Measurements from ENCODE around the gene TMPRSS11D. TPM values are rescaled to one million over a fixed set of nuclear protein-coding genes. Genes with fewer than 3 reads are reported as not detected.

TMPRSS11D gene
- polyA plus RNA-seq, 1 donor from 2014 or later, result not detected

DNA sequence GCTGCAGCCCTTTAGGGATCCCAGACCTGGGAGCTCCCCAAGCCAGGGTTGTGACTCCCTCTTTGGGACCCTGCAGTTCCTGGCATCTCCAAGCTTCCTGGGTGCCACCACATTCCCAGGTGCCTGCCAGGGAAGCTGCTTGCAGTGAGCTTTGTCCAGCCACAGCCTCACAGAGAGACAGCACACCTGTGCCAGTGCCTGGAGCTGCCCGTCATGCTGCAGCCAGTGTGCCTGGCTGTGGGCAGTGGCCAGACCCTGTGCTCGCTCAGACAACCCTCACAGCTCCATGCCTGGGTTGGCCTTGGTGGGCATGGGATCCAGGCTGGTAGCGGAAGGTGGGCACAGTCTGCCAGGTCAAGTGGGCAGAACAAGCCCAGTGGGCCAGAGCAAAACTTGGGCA lies 43.4 kb upstream of the TMPRSS11D start:
- H3K27me3 ChIP-seq (ENCODE audit: insufficient read depth, low read depth, low read length), result no peaks in the 10 kb centered on the region
- H3K9me3 ChIP-seq (ENCODE audit: low read length), result no peaks in the 10 kb centered on the region
- no peaks in the 10 kb centered on the region for H3K9me2 ChIP-seq (ENCODE audit: insufficient read depth, low read length)
- no peak overlapping the region for H3K4me2 ChIP-seq (ENCODE audit: low read length)
- H3K79me2 ChIP-seq (replicated peaks; ENCODE audit: insufficient read depth, low read length), result no peaks in the 10 kb centered on the region
- H3K36me3 ChIP-seq (ENCODE audit: insufficient read depth, low read length), result no peaks in the 10 kb centered on the region
- H3K9ac ChIP-seq (ENCODE audit: low read length), result no peak overlapping the region
- TF ChIP-seq EZH2 (IDR thresholded peaks at IDR 0.05; ENCODE audit: borderline replicate concordance, insufficient read depth, low read length, poor library complexity, severe bottlenecking) (no peak), RAD21 (conservative IDR thresholded peaks at IDR 0.05) (no peak), SMC3 (conservative IDR thresholded peaks at IDR 0.05; ENCODE audit: poor library complexity) (no peak), TAF1 (IDR thresholded peaks at IDR 0.05; ENCODE audit: low read depth) (no peak), POLR2AphosphoS5 (IDR thresholded peaks at IDR 0.05) (no peak), EP300 (conservative IDR thresholded peaks at IDR 0.05; ENCODE audit: poor library complexity, severe bottlenecking) (no peak), MXI1 (conservative IDR thresholded peaks at IDR 0.05; ENCODE audit: poor library complexity, severe bottlenecking) (no peak)
- TF ChIP-seq, protein P1, sequence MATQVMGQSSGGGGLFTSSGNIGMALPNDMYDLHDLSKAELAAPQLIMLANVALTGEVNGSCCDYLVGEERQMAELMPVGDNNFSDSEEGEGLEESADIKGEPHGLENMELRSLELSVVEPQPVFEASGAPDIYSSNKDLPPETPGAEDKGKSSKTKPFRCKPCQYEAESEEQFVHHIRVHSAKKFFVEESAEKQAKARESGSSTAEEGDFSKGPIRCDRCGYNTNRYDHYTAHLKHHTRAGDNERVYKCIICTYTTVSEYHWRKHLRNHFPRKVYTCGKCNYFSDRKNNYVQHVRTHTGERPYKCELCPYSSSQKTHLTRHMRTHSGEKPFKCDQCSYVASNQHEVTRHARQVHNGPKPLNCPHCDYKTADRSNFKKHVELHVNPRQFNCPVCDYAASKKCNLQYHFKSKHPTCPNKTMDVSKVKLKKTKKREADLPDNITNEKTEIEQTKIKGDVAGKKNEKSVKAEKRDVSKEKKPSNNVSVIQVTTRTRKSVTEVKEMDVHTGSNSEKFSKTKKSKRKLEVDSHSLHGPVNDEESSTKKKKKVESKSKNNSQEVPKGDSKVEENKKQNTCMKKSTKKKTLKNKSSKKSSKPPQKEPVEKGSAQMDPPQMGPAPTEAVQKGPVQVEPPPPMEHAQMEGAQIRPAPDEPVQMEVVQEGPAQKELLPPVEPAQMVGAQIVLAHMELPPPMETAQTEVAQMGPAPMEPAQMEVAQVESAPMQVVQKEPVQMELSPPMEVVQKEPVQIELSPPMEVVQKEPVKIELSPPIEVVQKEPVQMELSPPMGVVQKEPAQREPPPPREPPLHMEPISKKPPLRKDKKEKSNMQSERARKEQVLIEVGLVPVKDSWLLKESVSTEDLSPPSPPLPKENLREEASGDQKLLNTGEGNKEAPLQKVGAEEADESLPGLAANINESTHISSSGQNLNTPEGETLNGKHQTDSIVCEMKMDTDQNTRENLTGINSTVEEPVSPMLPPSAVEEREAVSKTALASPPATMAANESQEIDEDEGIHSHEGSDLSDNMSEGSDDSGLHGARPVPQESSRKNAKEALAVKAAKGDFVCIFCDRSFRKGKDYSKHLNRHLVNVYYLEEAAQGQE (IDR thresholded peaks at IDR 0.05; ENCODE audit: borderline replicate concordance), result no peak
- TF ChIP-seq, protein P2, sequence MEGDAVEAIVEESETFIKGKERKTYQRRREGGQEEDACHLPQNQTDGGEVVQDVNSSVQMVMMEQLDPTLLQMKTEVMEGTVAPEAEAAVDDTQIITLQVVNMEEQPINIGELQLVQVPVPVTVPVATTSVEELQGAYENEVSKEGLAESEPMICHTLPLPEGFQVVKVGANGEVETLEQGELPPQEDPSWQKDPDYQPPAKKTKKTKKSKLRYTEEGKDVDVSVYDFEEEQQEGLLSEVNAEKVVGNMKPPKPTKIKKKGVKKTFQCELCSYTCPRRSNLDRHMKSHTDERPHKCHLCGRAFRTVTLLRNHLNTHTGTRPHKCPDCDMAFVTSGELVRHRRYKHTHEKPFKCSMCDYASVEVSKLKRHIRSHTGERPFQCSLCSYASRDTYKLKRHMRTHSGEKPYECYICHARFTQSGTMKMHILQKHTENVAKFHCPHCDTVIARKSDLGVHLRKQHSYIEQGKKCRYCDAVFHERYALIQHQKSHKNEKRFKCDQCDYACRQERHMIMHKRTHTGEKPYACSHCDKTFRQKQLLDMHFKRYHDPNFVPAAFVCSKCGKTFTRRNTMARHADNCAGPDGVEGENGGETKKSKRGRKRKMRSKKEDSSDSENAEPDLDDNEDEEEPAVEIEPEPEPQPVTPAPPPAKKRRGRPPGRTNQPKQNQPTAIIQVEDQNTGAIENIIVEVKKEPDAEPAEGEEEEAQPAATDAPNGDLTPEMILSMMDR (IDR thresholded peaks at IDR 0.05; ENCODE audit: poor library complexity, severe bottlenecking), result no peak
- no peaks in the 10 kb centered on the region for H3F3A ChIP-seq (ENCODE audit: insufficient read depth, low read length, poor library complexity, severe bottlenecking)
- H2AFZ ChIP-seq (ENCODE audit: low read depth, low read length), result no peak overlapping the region
- H3K4me3 ChIP-seq (ENCODE audit: low read length), result no peak overlapping the region
- no peaks in the 10 kb centered on the region for H4K20me1 ChIP-seq (ENCODE audit: insufficient read depth)
- H3K27ac ChIP-seq (ENCODE audit: low read length), result no peak overlapping the region

DNA sequence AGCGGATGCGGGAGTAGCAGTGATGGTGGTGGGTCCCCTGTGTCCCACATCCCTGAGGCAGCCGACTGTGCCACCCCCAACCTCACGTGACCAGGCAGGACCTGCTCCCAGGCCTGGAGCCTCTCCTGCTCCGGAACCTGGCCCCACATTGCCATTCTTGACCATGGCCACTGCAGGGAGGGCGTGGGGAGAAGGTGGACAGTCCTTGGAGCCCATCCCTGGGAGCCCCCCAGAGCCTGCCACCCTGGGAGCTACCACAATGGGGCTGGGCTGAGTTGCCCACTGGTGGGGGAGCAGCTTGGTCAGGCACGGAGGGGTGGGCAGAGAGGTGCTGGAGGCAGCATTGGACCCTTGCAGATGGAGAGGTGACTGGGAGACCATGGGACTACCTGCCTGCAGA lies 42.7 kb upstream of the TMPRSS11D start:
- Histone ChIP-seq H4K20me1 (ENCODE audit: insufficient read depth) (no peaks in the 10 kb centered on the region), H3K4me3 (ENCODE audit: low read length) (no peak overlapping the region), H3F3A (ENCODE audit: insufficient read depth, low read length, poor library complexity, severe bottlenecking) (no peaks in the 10 kb centered on the region), H3K9ac (ENCODE audit: low read length) (no peak overlapping the region), H3K4me2 (ENCODE audit: low read length) (no peak overlapping the region), H3K27ac (ENCODE audit: low read length) (no peak overlapping the region), H3K9me3 (ENCODE audit: low read length) (no peaks in the 10 kb centered on the region), H3K27me3 (ENCODE audit: insufficient read depth, low read depth, low read length) (no peaks in the 10 kb centered on the region), H3K36me3 (ENCODE audit: insufficient read depth, low read length) (no peaks in the 10 kb centered on the region), H3K9me2 (ENCODE audit: insufficient read depth, low read length) (no peaks in the 10 kb centered on the region), H2AFZ (ENCODE audit: low read depth, low read length) (no peak overlapping the region), H3K79me2 (replicated peaks; ENCODE audit: insufficient read depth, low read length) (no peaks in the 10 kb centered on the region)
- TF ChIP-seq SMC3 (conservative IDR thresholded peaks at IDR 0.05; ENCODE audit: poor library complexity) (no peak), RAD21 (conservative IDR thresholded peaks at IDR 0.05) (no peak), EP300 (conservative IDR thresholded peaks at IDR 0.05; ENCODE audit: poor library complexity, severe bottlenecking) (no peak), MXI1 (conservative IDR thresholded peaks at IDR 0.05; ENCODE audit: poor library complexity, severe bottlenecking) (no peak), EZH2 (IDR thresholded peaks at IDR 0.05; ENCODE audit: borderline replicate concordance, insufficient read depth, low read length, poor library complexity, severe bottlenecking) (no peak), POLR2AphosphoS5 (IDR thresholded peaks at IDR 0.05) (no peak), TAF1 (IDR thresholded peaks at IDR 0.05; ENCODE audit: low read depth) (no peak)
- TF ChIP-seq, protein P1 (IDR thresholded peaks at IDR 0.05; ENCODE audit: borderline replicate concordance), result no peak
- TF ChIP-seq, protein P2 (IDR thresholded peaks at IDR 0.05; ENCODE audit: poor library complexity, severe bottlenecking), result no peak
